Prostate gland (tissue), 2 donors: Measurements from ENCODE around the gene LRRC10. TPM values are rescaled to one million over a fixed set of nuclear protein-coding genes. Genes with fewer than 3 reads are reported as not detected.

ENCODE experiments used
- DNase-seq: peaks from one replicate; pipeline ENCODE4 v3.0.0-alpha.2; 2019; ENCODE audit warnings: low spot score
- H3K27ac ChIP-seq, 2 donors: fragments of 200-600 bp; sonication (generic); 2 replicates each; pipeline ENCODE4 v1.5.1; 2017 to 2019
- H3K27me3 ChIP-seq: fragments of 200-600 bp; sonication (generic); replicated peaks from 2 replicates; pipeline ENCODE4 v1.5.1; 2019; ENCODE audit not compliant: insufficient read depth
- H3K36me3 ChIP-seq, 2 donors: fragments of 200-600 bp; sonication (generic); 1 replicate in 1 of 2; 2 replicates in 1 of 2; pipeline versions ENCODE4 v1.5.1 to v1.8.1; 2017 to 2019
- H3K4me1 ChIP-seq: fragments of 200-600 bp; sonication (generic); replicated peaks from 2 replicates; pipeline ENCODE4 v1.5.1; 2019
- H3K4me3 ChIP-seq, 2 donors: fragments of 200-600 bp; sonication (generic); 2 replicates each; pipeline ENCODE4 v1.5.1; 2017 to 2019
- H3K9me3 ChIP-seq: fragments of 200-600 bp; sonication (generic); 2 replicates; pipeline ENCODE4 v1.5.1; 2017
- CTCF ChIP-seq, 4 experiments: fragments of 200-600 bp in 2 of 4; fragments of 450-650 bp in 2 of 4; sonication (generic) in 2 of 4; IDR thresholded peaks; 1 replicate in 3 of 4; 2 replicates in 1 of 4; pipeline ENCODE4 v1.5.1; 2016 to 2019; ENCODE audit warnings: antibody characterized with exemption in 4 of 4, mild to moderate bottlenecking in 2 of 4, moderate library complexity in 2 of 4
- POLR2A ChIP-seq: fragments of 450-650 bp; IDR thresholded peaks from one replicate; pipeline ENCODE4 v1.6.1; 2016; ENCODE audit warnings: antibody characterized with exemption, mild to moderate bottlenecking
- POLR2AphosphoS5 ChIP-seq: sonication (generic); formaldehyde crosslinking; IDR thresholded peaks from one replicate; pipeline ENCODE4 v1.6.1; 2017; ENCODE audit warnings: antibody characterized with exemption
- WGBS: methylation state at CpG from one replicate; pipeline ENCODE4 v1.1.5; 2018; 5-methylcytosine and 5-hydroxymethylcytosine counted together
- intact Hi-C: fragments of 100-400 bp; cut with DNase I; formaldehyde crosslinking; loops from one replicate; pipeline ENCODE4 v1.14.2; 2022
- total RNA-seq, 2 donors: library from RNA; depleted of rRNA; stranded (reverse); fragments of >200 nt; gene quantifications; one replicate each; pipeline ENCODE4 v1.1.0, GENCODE V29; 2016

LRRC10 gene
- total RNA-seq, 2 donors from 2014 or later = not detected

DNA sequence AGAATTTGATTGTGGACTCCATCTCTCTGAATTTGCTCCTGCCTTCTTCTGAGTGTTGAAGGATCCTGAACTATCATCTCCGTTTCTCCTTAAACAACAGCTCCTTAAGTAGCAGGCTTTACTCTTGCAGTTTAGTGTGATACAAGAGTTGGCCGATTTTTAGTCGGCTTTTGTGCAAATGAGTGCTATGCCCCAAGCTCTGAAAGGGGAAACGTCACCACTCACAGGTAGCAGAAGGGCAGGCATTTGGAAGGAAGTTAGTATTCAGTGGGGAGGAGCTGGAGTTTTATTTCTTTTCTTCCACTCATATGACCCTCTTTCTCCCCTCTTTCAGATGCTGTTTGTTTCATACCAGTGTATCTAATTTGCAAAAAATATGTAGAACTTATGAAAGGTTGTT lies 36.5 kb upstream of the LRRC10 start:
- Histone ChIP-seq H3K27ac (no peak overlapping the region), H3K4me1 (no peaks in the 10 kb centered on the region), H3K27me3 (no peaks in the 10 kb centered on the region), H3K4me3 (no peak overlapping the region), H3K36me3 (no peaks in the 10 kb centered on the region), H3K9me3 (no peaks in the 10 kb centered on the region)
- TF ChIP-seq CTCF (IDR thresholded peaks at IDR 0.05) = no peak
- no peak for TF ChIP-seq POLR2AphosphoS5
- TF ChIP-seq POLR2A = no peak
- no peak for DNase-seq
- 57% methylated on average over 4 of the region's 4 CpGs for WGBS
- intact Hi-C loops = no loop called here

GRCh38 chr12:69645031-69645430 lies 34.3 kb upstream of the LRRC10 start:
- Histone ChIP-seq H3K4me1 (no peaks in the 10 kb centered on the region), H3K27me3 (no peaks in the 10 kb centered on the region), H3K9me3 (no peaks in the 10 kb centered on the region), H3K27ac (no peak overlapping the region), H3K4me3 (no peak overlapping the region), H3K36me3 (no peaks in the 10 kb centered on the region)
- no peak for DNase-seq
- WGBS = 90% methylated on average over 2 of the region's 2 CpGs
- TF ChIP-seq POLR2AphosphoS5 (no peak), CTCF (IDR thresholded peaks at IDR 0.05) (no peak), POLR2A (no peak)
- intact Hi-C loops = no loop called here

DNA sequence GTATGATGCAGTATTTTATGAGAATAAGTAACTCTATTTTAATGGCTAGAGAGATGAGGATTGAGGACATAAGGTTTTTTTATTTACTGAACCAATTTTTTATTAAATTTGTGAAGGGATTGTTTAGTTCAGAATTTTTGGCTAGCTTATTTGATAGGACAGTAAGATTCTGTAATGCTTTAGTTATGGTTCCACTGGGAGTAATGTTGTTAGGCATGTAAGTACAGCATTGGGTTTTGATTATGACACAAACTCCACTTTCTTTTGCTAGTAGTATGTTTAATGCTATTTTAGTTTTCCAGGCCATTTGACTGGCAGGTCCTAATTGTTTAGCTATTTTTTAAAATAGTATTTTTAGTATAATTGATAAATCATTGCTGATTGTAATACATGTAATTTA lies 33.8 kb upstream of the LRRC10 start:
- Histone ChIP-seq H3K9me3 (no peaks in the 10 kb centered on the region), H3K4me1 (no peaks in the 10 kb centered on the region), H3K27me3 (no peaks in the 10 kb centered on the region), H3K27ac (no peak overlapping the region), H3K36me3 (no peaks in the 10 kb centered on the region), H3K4me3 (no peak overlapping the region)
- intact Hi-C loops = no loop called here
- TF ChIP-seq POLR2A = no peak
- TF ChIP-seq CTCF (IDR thresholded peaks at IDR 0.05) = no peak
- TF ChIP-seq POLR2AphosphoS5 = no peak
- no peak for DNase-seq

DNA sequence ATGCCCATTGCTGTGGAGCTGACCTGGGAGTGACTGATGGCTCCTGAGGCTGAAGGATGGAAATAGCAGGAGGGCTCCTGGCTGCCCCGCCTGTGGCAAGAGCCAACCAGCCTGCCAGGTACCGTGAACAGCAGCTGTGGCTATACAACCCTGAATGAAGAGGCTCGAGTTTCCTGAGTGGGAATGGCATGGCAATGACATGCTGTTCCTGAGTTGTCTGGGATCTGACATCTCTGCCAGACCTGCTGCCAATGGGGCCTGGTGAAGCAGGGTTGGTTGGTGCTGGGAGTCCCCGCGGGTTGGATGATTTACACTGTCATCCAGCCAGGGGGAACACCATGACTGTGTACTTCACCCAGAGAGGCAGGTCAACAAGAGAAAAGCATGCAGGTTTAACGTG lies 31.8 kb upstream of the LRRC10 start:
- Histone ChIP-seq H3K4me3 (no peak overlapping the region), H3K36me3 (no peaks in the 10 kb centered on the region), H3K4me1 (no peaks in the 10 kb centered on the region), H3K27me3 (no peaks in the 10 kb centered on the region), H3K9me3 (no peaks in the 10 kb centered on the region), H3K27ac (no peak overlapping the region)
- intact Hi-C loops = no loop called here
- TF ChIP-seq POLR2A (no peak), CTCF (IDR thresholded peaks at IDR 0.05) (no peak), POLR2AphosphoS5 (no peak)
- 68% methylated on average over 6 of the region's 6 CpGs for WGBS
- DNase-seq = no peak

- H3K36me3 ChIP-seq = no peaks in the 10 kb centered on the region
These were observed 30.8 kb upstream of the LRRC10 start for GRCh38 chr12:69641546-69641945.

More at GRCh38 chr12:69641546-69641945, 30.8 kb upstream of the LRRC10 start:
- TF ChIP-seq CTCF (IDR thresholded peaks at IDR 0.05) (no peak), POLR2A (no peak), POLR2AphosphoS5 (no peak)
- no peak overlapping the region for H3K27ac ChIP-seq
- WGBS = 86% methylated on average over 7 of the region's 7 CpGs
- H3K27me3 ChIP-seq = no peaks in the 10 kb centered on the region
- H3K9me3 ChIP-seq = no peaks in the 10 kb centered on the region
- intact Hi-C loops = no loop called here
- H3K4me1 ChIP-seq = no peaks in the 10 kb centered on the region
- H3K4me3 ChIP-seq = no peak overlapping the region
- DNase-seq = no peak
